SK-N-MC (cell line): Measurements from ENCODE around the gene PTBP1.

ENCODE experiments used
- EZH2 ChIP-seq: fragments of 200-600 bp; sonication (generic); IDR thresholded peaks from one replicate; pipeline ENCODE4 v1.6.1; 2017; ENCODE audit warnings: antibody characterized with exemption
- FOXP2 ChIP-seq: optimal IDR thresholded peaks from 2 replicates; pipeline ENCODE3; 2011; ENCODE audit warnings: mild to moderate bottlenecking, moderate library complexity; ENCODE audit not compliant: insufficient read depth; ENCODE audit errors: extremely low read length, control extremely low read depth
- POLR2AphosphoS5 ChIP-seq: IDR thresholded peaks from 2 replicates; pipeline ENCODE4 v1.6.1; 2012; ENCODE audit warnings: mild to moderate bottlenecking, low read depth, low read length, borderline replicate concordance

GRCh38 chr19:793806-794205 is 3.4 kb upstream of the PTBP1 start:
- TF ChIP-seq POLR2AphosphoS5 (no peak), EZH2 (no peak), FOXP2 (no peak)
